CD4-positive, alpha-beta T cell treated with Interleukin-15 for 4 hours (primary cell): ENCODE results near the gene VAMP5.
"Not testable (repeated sequence)": the region's sequence is repeated elsewhere in the genome, so short reads cannot be mapped to it uniquely, and the experiment has no call there.

Experiments
- DNase-seq: peaks from one replicate; pipeline ENCODE4 v3.0.0-alpha.2; 2020; ENCODE audit warnings: low spot score

Gene VAMP5

DNA sequence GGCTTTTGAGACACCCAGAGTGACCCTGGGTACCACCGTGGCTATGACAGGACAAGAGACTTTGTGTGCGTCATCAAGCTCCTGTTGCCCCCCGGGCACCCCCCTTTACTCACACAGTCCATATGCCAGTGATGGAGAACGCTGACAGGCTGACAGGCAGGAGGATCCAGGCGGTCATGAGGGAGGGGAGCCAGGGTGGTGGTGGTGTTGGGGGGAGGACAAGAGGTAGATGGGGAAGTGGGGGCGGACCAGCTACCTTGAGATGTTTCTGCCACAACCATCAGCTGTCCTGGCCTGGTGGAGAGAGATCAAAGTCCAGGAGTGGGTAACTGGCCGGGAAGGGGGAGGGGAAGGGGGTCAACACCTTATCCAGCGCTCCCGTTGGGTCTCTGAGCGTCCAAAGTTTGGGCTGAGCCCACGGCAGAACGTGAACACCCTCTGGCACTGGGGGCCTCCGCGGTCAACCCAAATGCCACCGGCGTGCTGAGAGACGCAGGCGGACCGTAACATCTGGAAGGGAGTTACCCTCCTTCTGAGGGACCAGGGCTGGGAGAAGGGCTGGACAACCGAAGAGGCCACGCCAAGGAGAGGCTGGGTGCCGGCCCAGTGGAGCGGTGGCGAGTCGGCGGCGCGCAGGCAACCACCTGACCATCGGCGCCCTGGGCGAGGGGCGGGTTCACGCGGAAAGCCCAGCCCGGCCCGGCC lies 17.7 kb downstream of the VAMP5 start:
- no peak for DNase-seq

DNA sequence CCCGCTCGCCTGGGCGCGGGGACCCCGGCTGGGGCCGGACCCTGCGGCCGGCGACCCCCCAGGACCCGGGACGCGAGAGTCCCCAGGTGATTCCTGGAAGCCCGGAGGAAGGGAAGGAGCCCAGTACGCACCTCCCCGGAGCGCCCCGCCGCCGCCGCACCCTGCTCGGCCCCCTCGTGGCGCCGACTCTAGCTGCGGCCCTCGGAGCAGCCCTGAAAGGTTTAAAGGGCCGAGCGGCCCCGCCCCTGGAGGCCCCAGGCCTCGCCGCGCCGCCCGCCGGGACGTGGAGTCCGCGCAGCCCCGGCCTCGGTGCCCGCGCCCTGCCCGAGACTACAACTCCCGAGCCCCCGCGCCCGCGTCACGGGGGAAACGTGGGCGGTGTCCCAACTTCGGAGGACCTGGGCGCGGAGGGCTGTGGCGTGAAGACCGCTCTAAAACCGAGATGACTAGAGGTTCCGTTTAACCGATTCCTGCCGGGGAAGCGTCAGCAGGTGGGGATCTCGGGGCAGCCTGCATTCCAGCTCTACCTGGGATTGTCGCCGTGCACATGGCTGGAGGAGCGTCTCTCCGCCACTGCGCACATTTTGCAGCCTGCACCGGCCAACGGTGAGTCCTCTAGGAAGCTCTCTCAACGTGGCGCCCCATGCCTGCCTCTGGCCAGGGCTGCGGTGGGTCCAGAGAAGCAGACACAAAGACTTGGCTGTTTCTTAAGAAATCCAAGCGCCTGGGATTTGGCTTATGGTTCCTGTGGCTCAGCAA lies 18.4 kb downstream of the VAMP5 start, which contains the start of gene TMEM150A:
Gene TMEM150A (minus strand): TSS at position 223 of the 759 bp plus-strand sequence. CDS start 750 bp downstream, outside the sequence.
- peak; percentile 89 for DNase-seq

DNA sequence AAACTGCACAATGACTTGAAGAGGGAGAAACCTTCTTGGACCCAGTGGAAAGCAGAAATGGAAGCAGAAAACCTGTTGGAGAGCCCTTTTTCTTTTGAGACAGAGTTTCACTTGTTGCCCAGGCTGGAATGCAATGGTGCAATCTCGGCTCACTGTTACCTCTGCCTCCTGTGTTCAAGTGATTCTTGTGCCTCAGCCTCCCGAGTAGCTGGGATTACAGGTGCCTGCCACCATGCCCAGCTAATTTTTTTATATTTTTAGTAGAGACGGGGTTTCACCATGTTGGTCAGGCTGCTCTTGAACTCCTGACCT lies 19.9 kb downstream of the VAMP5 start:
- not testable (repeated sequence) for DNase-seq

DNA sequence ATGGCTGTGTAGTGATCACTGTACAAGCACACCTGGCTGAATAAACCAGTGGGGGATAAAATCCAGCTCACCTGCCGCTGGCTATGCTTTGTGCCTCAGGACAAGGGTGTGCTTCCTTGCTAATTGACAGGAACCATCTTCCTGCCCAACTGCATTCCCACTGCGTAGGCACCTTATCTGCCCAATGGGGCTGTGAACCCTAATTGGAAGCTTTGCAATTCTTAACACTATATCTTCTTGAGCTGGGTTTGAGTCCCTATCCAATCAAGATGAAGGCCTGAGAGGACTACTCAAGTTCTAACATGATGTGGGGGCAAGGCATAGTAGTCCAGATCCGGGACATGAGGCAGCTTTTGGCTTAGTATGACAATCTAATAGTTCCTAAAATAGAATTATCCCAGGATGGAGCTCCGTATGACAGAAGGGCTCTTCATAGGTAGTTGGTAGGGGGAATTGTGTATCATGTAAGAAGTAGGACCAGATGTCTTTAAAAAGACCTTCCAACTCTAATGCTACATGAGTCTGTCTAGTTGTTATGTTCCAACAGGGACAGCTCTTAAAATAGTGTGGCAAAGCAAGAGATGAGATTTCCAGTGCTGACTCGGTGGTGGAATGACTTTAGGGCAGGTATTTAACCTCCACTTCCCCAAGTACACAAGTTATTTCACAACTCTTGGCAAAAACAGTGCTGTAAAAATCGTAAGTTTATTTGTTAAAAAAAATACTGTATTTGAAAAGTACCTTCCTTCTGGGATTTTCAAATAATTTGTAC lies 20.5 kb downstream of the VAMP5 start:
- DNase-seq: no peak

DNA sequence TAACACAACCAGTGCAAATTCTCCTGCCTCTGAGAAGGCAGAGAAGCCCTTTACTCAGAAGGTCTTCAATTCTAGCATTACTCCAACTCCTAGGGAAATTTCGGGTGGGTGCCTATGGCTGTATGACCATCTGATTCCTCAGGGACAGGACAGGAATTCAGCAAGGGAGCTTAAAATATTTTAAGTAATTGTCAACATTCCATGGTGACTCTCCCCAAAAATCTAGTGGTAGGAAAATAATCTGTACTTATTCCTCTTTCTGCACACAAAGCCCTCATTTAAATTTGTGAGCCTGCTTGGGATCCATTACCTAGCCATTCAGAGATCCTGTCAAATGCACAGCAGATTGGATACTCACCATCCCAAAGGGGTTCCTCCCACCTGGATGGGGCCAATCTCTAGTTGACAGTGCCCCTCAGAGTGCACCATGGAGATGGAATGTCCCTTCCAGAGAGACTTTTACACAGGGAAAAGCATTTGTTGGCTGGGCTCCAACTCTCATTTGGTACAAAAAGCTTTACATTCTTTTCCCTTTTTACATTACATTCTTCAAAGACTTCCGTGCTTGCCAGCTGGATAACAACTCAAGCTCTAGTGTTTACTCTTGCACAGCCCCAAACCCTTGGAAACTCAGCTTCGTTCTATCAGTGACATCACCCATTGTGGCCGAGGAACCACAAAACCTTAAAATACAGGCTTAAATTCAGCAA lies 21.3 kb downstream of the VAMP5 start:
- no peak for DNase-seq

DNA sequence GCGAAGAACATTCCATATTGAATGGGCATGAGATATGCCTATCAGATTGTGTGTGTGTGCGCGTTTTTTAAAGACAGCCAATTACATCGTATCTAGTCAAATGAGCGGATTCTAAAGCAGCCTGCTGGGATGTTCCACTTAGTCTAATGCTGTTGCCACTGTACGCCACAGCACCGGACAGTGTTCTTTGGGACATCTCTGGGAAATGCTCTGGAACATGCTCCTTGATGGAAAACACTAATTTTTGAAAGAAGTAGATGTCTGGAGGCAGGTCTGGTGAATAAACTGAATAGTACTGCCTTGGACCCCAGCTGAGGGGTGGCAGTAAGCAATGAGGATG lies 21.9 kb downstream of the VAMP5 start:
- no peak for DNase-seq

DNA sequence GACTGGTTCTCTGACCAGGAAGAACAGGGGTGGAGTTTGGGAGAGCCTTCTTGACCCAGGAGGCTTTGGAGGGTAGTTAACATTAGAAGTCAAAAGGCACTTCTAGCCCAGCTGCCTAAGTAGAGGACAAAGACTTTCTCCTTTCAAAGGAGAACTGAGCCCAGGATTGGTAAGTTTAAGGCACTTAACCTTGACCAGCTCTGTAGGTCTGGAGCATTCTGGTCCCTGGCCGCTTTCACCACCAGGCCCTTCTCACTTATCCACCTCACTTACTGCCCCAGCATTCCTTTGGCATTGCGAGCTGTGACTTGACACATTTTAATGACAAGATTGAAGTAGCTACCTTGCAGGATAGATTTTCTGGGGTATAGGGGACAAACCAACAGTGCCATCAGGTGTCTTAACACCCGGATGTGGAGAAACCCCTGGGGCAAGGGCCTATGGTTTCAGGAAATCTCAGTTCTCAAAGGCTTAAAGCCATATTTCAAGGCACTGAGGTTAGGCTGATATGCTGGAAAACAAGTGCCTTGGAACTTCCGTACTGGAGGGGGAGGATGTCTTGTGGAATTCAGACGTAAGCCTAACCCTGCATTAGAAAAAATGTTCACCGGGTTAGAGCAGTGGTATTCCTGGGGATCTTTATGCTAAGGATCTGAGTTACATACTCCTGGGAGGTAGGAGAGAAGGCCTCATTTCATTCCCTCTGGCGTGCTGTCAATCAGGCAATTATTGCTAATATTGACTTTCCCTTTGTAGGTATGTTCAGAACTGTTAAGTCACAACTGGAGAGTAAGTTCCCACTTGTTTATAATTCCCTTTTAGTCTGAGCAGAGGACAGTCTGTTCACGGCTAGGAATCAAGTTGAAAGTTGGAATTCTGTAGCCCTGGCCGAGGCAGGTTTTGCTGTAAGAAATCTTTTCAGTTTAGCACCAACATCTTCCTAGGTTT lies 23.3 kb downstream of the VAMP5 start:
- DNase-seq: no peak

DNA sequence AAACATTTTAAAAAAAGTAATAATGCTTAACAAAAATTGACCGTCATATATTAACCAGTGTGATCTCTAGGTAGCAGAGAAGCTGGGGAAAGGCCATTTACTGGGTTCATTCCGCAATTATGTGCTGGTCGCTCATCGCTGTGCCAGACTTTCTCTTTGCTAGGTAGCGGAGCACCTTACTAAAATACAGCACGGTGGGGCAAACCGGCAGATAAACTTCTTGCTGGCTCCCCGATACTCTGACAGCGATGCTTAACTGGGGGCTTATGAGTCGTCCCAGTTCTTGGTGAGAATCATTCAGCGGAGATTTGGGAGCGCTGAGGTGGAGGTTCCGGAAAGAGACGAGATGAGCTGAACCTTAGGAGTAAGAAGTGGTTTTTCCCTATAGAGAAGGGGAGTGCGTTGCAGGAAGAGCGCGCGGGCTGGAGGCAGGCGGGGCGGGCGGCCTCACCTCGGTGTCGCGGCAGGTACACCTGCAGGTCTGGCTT lies 27.0 kb downstream of the VAMP5 start:
- DNase-seq: no peak

DNA sequence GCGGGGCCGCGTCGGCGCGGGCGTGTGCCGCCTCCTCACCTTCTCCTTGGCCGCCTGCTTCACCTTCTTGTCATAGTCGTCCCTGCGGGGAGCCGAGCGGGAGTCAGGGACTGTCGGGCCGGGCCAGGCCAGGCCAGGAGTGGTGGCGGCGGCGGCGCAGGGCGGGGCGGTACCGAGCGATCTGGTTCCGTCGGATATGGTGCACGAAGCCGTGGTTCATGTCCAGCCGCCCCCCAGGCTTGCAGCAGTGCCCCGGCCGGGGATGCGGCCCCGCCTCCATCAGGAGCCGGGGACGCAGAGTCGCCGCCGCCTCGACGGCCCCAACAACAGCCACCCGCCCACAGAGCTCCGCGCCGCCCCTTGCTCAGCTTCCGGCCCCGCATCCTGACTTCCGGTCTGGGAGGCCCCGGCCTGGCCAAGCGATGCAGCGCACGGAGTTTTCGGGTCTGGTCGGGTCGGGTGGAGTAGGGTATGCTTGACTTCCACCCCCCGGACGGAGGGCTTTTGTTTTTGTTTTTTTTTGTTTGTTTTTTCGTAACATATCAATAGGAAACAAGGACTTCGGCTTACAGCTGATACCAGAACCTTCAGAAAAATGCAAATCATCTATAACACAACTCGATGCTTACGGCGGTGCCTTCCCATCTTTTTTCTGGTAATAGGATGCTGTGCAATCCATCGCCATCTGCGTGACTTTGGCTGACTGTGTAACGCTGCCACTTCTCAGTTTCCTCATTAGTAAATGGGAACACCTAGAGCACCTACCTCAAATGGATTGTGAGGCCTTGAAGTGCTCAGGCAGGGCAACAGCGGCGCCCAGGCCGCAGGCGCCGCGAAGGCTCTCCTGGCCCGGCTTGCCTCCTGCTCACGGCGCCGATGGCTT lies 27.7 kb downstream of the VAMP5 start, which contains the start of gene C2orf68:
Gene C2orf68 (minus strand): TSS at position 362 of the 883 bp plus-strand sequence. CDS start 82 bp downstream, at position 280.
- peak; percentile 84 for DNase-seq

DNA sequence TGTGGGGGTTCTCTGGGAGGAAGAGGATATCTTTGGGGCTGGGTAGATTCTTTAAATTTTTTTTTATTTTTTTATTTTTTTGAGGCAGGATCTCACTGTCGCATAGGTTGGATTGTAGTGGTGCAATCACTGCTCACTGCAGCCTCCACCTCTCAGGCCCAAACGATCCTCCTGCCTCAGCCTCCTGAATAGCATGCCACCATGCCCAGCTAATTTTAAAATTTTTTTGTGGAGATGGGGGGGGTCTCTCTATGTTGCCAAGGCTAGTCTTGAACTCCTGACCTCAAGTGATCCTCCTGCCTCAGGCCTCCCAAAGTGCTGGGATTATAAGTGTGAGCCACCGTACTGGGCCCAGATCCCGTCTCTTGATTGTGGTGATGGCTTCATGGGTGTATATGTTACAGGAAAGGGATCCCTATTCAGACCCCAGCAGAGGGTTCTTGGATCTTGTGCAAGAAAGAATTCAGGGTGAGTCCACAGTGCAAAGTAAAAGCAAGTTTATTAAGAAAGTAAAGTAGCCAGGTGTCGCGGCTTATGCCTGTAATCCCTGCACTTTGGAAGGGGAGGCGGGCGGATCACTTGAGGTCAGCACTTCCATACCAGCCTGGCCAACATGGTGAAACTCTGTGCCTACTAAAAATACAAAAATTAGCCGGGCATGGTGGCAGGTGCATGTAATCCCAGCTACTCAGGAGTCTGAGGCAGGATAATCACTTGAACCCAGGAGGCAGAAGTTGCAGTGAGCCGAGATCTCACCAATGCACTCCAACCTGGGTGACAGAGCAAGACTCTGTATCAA lies 29.7 kb downstream of the VAMP5 start:
- DNase-seq: no peak

DNA sequence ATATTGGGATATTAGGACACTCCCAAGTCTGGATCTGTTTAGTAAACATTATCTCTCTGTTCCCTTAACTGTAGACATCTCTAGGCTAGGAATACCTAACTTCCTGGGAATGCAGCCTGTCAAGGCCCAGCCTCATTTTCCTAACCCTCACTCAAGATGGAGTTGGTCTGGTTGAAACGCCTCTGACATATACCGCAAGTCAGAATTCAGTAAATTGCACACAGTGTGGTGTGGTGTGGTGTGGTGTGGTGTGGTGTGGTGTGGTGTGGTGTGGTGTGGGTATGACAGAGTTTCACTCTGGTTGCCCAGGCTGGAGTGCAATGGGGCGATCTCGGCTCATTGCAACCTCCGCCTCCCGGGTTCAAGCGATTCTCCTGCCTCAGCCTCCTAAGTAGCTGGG lies 30.5 kb downstream of the VAMP5 start:
- DNase-seq: not testable (repeated sequence)

DNA sequence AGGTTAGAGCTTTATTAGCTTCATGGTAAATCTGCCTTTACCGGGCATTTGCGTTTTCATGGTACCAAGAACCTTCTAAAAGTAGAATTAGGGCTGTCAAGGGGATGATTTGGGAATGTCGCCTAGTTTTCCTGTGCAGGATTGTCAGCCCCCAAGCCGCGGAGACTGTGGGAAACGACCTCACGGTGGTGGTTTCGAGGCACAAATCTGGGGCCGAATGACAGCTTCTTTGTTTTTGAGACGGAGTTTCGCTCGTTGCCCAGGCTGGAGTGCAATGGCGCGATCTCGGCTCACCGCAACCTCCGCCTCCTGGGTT lies 31.1 kb downstream of the VAMP5 start:
- no peak for DNase-seq

DNA sequence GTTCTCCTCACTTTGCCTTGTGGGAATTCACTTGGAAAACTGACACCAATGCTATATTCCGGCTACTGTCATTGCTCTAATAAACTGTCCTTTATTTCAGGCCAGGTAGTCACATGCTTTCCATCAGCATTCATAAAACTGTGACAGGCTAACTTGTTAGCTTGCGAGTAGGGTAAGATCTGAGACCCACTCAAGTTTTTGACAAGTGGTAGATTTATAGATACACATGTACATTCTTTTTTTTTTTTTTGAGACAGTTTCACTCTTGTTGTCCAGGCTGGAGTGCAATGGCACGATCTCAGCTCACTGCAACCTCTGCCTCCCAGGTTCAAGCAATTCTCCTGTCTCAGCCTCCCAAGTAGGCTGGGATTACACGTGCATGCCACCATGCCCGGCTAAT lies 33.5 kb downstream of the VAMP5 start:
- not testable (repeated sequence) for DNase-seq

DNA sequence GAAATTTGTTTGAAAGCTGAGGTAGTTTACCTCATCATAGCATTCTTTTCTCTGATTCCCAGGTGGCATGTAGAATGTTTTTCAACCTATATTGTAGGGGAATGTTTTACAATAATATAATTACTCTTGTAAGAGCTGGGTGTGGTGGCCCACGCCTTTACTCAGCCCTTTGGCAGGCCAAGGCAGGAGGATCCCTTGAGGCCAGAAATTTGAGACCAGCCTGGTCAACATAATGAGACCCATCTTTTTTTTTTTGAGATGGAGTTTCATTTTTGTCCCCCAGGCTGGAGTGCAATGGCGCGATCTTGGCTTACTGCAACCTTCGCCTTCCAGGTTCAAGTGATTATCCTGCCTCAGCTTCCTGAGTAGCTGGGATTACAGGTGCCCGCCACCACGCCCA lies 35.4 kb downstream of the VAMP5 start:
- DNase-seq: no peak

DNA sequence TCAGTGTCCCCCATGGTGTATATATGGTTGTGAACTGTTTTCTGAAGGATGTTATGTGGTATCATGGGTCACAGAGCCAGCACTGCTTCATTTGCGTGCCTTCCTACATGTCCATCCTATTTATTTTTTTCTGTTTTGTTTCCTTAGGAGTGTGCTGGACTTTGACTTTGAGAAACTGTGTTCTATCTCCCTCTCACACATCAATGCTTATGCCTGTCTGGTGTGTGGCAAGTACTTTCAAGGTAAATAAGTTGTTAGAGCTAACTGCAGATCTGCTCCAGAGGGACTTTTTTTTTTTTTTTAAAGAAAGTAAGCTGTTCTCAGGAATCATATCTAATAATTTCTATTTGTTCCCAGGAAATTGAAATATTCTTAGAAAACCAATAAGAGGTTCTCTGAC lies 37.1 kb downstream of the VAMP5 start:
- DNase-seq: no peak

DNA sequence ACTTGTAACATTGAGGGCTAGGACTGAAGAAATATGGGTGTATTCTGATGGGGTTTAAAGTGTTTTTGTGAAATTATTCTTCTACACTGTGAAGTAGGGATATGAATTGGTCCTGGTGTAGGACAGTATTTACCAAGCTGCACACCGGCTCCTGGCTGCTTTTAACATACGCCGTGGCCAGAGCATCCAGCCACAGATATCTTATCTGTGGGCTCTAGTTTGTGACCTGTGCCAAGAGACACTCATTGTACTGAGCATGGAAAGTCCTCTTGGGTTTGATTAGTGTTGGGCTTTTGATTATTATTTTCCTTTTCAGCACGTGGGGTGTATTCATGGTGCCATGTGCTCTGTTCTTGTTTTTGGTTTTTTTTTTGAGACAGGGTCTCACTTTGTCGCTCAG lies 39.8 kb downstream of the VAMP5 start:
- DNase-seq: no peak

DNA sequence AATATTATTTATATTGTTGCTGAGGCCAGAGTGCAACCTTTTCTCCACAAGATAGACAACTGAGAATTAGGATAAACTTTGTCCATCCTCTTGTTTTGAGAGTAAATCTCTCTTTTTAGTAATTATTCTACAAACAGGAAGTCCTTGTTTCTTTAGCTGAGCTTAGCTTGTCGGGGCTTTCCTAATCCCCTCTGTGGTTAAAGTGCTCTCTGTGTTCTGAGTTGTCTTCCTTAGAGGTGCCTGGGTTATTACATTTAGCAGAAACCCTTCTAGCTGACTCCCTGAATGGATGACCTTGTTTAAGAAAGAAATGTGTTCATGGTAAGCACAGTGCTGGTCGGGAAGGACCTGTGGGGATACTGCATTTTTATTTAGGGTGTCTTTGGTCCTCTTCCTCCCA lies 44.4 kb downstream of the VAMP5 start:
- no peak for DNase-seq

DNA sequence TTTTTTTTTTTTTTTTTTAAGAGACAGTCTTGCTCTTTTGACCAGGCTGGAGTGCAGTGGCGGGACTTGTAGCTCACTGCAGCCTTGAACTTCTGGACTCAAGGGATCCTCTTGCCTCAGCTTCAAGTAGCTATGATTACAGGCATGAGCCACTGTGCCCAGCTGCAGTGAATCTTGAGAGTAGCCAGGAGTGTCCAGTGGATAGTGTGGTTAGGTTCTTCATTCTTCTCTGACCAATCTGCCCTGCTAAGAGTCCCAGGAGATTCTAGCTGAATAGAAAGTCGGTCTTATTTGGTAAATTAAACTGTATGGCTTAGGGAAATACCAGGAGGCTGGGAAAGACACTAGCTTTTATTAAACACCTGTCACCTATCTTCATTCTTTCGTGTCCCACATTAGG lies 47.1 kb downstream of the VAMP5 start:
- DNase-seq: no peak

DNA sequence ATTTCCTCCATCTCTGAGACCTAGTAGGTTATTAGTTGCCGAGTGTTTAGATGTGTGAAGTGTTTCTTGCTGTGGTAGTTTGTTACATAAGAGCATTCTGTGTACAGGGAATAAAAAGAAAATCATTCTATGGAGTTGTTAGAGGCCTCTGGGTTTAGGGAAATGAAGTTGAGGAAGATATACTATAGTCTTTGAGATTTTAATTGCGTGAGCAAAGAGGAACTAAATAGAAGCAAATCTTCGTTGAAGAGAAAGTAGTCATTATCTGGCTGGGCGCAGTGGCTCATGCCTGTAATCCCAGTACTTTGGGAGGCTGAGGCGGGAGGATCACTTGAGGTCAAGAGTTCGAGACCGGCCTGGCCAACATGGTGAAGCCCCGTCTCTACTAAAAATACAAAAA lies 50.8 kb downstream of the VAMP5 start:
- DNase-seq: no peak
